B cell (primary cell): Measurements from ENCODE around the gene FUT7. TPM values are rescaled to one million over a fixed set of nuclear protein-coding genes. Genes with fewer than 3 reads are reported as not detected.

Experiments used
- ATAC-seq: fragments of 200-7000 bp; cut with Tn5 transposase; one replicate; pipeline ENCODE4 v1.10.0; 2021; ENCODE audit warnings: low read depth, mild to moderate bottlenecking, moderate number of reproducible peaks, moderate library complexity
- CTCF ChIA-PET: fragments of 350-600 bp; sonication (Branson Sonifier 250); formaldehyde crosslinking; loops from one replicate; lab custom pipeline; 2021; ENCODE audit warnings: antibody characterized with exemption, inconsistent platforms; lab: Charles Lee
- POLR2A ChIA-PET: fragments of 350-600 bp; sonication (Branson Sonifier 250); formaldehyde crosslinking; loops from one replicate; lab custom pipeline; 2021; ENCODE audit warnings: antibody characterized with exemption; lab: Charles Lee
- DNase-seq: peaks from one replicate; pipeline ENCODE4 v3.0.0; 2013
- H2AFZ ChIP-seq: 2 replicates; pipeline ENCODE4 v1.6.1; 2012; ENCODE audit warnings: mild to moderate bottlenecking, low read depth, low read length; ENCODE audit not compliant: insufficient read depth, poor library complexity, severe bottlenecking
- H3K27ac ChIP-seq, 2 donors: 1 replicate in 1 of 2; 2 replicates in 1 of 2; pipeline ENCODE4 v1.5.1; 2012 to 2013; ENCODE audit warnings: low read length in 2 of 2, mild to moderate bottlenecking in 2 of 2, moderate library complexity in 1 of 2
- H3K27me3 ChIP-seq, 4 experiments: fragments of 200-600 bp in 1 of 4; sonication (generic) in 1 of 4; replicated peaks in 1 of 4; 1 replicate in 2 of 4; 2 replicates in 2 of 4; pipeline versions ENCODE4 v1.6.1 to v1.7.0; 2013 to 2016; ENCODE audit warnings: low read length in 3 of 4, mild to moderate bottlenecking in 2 of 4, mixed read lengths in 1 of 4, moderate library complexity in 1 of 4; ENCODE audit not compliant: insufficient read depth in 4 of 4, control insufficient read depth in 3 of 4; ENCODE audit errors: control extremely low read depth in 1 of 4
- H3K36me3 ChIP-seq, 2 experiments: replicated peaks in 1 of 2; 1 replicate in 1 of 2; 2 replicates in 1 of 2; pipeline versions ENCODE4 v1.6.1 to v1.7.1; 2013; ENCODE audit warnings: low read length in 1 of 2; ENCODE audit not compliant: insufficient read depth in 2 of 2, control insufficient read depth in 1 of 2; ENCODE audit errors: control extremely low read depth in 1 of 2, extremely low read depth in 1 of 2
- H3K4me1 ChIP-seq, 2 donors: fragments of 200-600 bp in 1 of 2; sonication (generic) in 1 of 2; 1 replicate in 1 of 2; 2 replicates in 1 of 2; pipeline versions ENCODE4 v1.5.1 to v1.6.1; 2013 to 2017; ENCODE audit warnings: low read length in 2 of 2; ENCODE audit not compliant: control insufficient read depth in 2 of 2, insufficient read depth in 2 of 2
- H3K4me2 ChIP-seq: replicated peaks from 2 replicates; pipeline ENCODE3; 2012; ENCODE audit warnings: mild to moderate bottlenecking, low read depth, low read length; ENCODE audit not compliant: poor library complexity, severe bottlenecking
- H3K4me3 ChIP-seq, 5 experiments: fragments of 200-600 bp in 1 of 5; sonication (generic) in 1 of 5; 1 replicate in 3 of 5; 2 replicates in 2 of 5; pipeline versions ENCODE4 v1.5.1 to v1.7.0; 2011 to 2016; ENCODE audit warnings: low read length in 4 of 5, mild to moderate bottlenecking in 4 of 5, low read depth in 2 of 5, control low read depth in 1 of 5, moderate library complexity in 1 of 5; ENCODE audit not compliant: insufficient read depth in 1 of 5; ENCODE audit errors: control extremely low read depth in 1 of 5, extremely low read depth in 1 of 5
- H3K79me2 ChIP-seq: fragments of 200-600 bp; sonication (generic); one replicate; pipeline ENCODE4 v1.6.0; 2016; ENCODE audit warnings: low read length; ENCODE audit not compliant: control insufficient read depth, insufficient read depth
- H3K9ac ChIP-seq: fragments of 200-600 bp; sonication (generic); 2 replicates; pipeline ENCODE4 v1.6.1; 2017; ENCODE audit warnings: mild to moderate bottlenecking, low read length, moderate library complexity
- H3K9me3 ChIP-seq, 3 donors: one replicate each; pipeline versions ENCODE4 v1.6.1 to v1.7.1; 2013; ENCODE audit warnings: low read length in 2 of 3; ENCODE audit not compliant: control insufficient read depth in 2 of 3, insufficient read depth in 1 of 3; ENCODE audit errors: control extremely low read depth in 1 of 3
- H4K20me1 ChIP-seq: 2 replicates; pipeline ENCODE4 v1.6.0; 2012; ENCODE audit warnings: mild to moderate bottlenecking, low read length; ENCODE audit not compliant: insufficient read depth, control insufficient read depth, poor library complexity, severe bottlenecking
- H3K27ac Mint-ChIP-seq: one replicate; pipeline ENCODE4 v1.8.0; 2021; ENCODE audit warnings: mixed read lengths
- H3K27me3 Mint-ChIP-seq: one replicate; pipeline ENCODE4 v1.8.0; 2021; ENCODE audit warnings: mixed read lengths
- H3K4me1 Mint-ChIP-seq: one replicate; pipeline ENCODE4 v1.8.0; 2021; ENCODE audit warnings: mixed read lengths
- H3K4me3 Mint-ChIP-seq: one replicate; pipeline ENCODE4 v1.8.0; 2021; ENCODE audit warnings: mixed read lengths
- H3K9me3 Mint-ChIP-seq: one replicate; pipeline ENCODE4 v1.8.0; 2022; ENCODE audit warnings: mixed read lengths; ENCODE audit not compliant: insufficient read depth
- CTCF ChIP-seq: fragments of 200-600 bp; IDR thresholded peaks from one replicate; pipeline ENCODE4 v1.8.0; 2022; ENCODE audit warnings: antibody characterized with exemption, mild to moderate bottlenecking
- EZH2 ChIP-seq: IDR thresholded peaks from 2 replicates; pipeline ENCODE4 v1.6.1; 2012; ENCODE audit warnings: borderline replicate concordance, low read depth, mild to moderate bottlenecking, moderate library complexity, low read length; ENCODE audit not compliant: insufficient read depth, poor library complexity, severe bottlenecking
- WGBS: methylation state at CpG from one replicate; pipeline ENCODE4 v1.1.5; 2013; ENCODE audit warnings: missing lambda C conversion rate; ENCODE audit not compliant: insufficient coverage; 5-methylcytosine and 5-hydroxymethylcytosine counted together
- intact Hi-C: fragments of 100-400 bp; cut with micrococcal nuclease; formaldehyde crosslinking; loops from one replicate; pipeline ENCODE4 v1.10.0; 2022
- polyA plus RNA-seq: library from polyadenylated mRNA; depleted of rRNA; stranded (reverse); fragments of >200 nt; gene quantifications from 2 replicates; pipeline ENCODE4 v1.2.3, GENCODE V29; 2012
- total RNA-seq, 2 donors: library from RNA; stranded (reverse); fragments of 120-200 nt in 1 of 2; gene quantifications; 1 replicate in 1 of 2; 2 replicates in 1 of 2; pipeline versions ENCODE4 v1.2.3 to v1.2.4, GENCODE V29; 2013 to 2022

The FUT7 gene
- total and polyA plus RNA-seq, 2 donors (not counting 1 experiment from before 2014, with no cell fraction given): 7.3 to 8.2 TPM

- H3K4me2 ChIP-seq: peak overlapping the region; percentile 79
- 95% methylated on average over 17 of the region's 17 CpGs for WGBS
- peaks cover 0 to 7% (median 0%) of the 10 kb centered on the region in 3 donors for H3K9me3 ChIP-seq
- H3K4me1 ChIP-seq: peaks cover 15 to 35% of the 10 kb centered on the region in 2 donors
- CTCF ChIA-PET: interaction anchor here (0.6 to 6.7 kb wide), 16 partner anchors 8 to 282 kb away, joined by 3 to 61 read pairs (median 12); partner anchors contain the start of genes ABCA2, MAN1B1, NPDC1 and UAP1L1
- no peak for TF ChIP-seq EZH2
- TF ChIP-seq CTCF: no peak
- Mint-ChIP-seq H3K4me3 (peak overlapping the region; percentile 16), H3K9me3 (no peaks in the 10 kb centered on the region), H3K27me3 (peaks cover 6% of the 10 kb centered on the region), H3K27ac (no peak overlapping the region), H3K4me1 (peaks cover 19% of the 10 kb centered on the region)
- no peaks in the 10 kb centered on the region for H3K79me2 ChIP-seq
- H3K4me3 ChIP-seq: no peak overlapping the region
- H3K27ac ChIP-seq: no peak overlapping the region
- ATAC-seq (no peak), DNase-seq (no peak)
- peaks cover 0 to 15% (median 1%) of the 10 kb centered on the region in 4 experiments for H3K27me3 ChIP-seq
- no peak overlapping the region for H3K9ac ChIP-seq
- H4K20me1 ChIP-seq: peaks cover 8% of the 10 kb centered on the region
- H2AFZ ChIP-seq: no peak overlapping the region
- intact Hi-C loops: no loop called here
- no peaks in the 10 kb centered on the region for H3K36me3 ChIP-seq
- POLR2A ChIA-PET: interaction anchor here (1.2 to 2.4 kb wide), 4 partner anchors 8 to 39 kb away, joined by 3 to 19 read pairs (median 7); partner anchors contain the start of genes MAN1B1 and UAP1L1
Measured at GRCh38 chr9:137068539-137069507, 36.9 kb upstream of the FUT7 start.
